T-helper 2 cell treated with Interferon-gamma antibody and Interleukin-4, amounts not matched to agents 100 ng/mL and 5 ng/mL, for 36 hours (primary cell): Measurements from ENCODE around the gene E4F1. TPM values are rescaled to one million over a fixed set of nuclear protein-coding genes. Genes with fewer than 3 reads are reported as not detected.

Source experiments
- intact Hi-C: fragments of 100-400 bp; cut with micrococcal nuclease; formaldehyde crosslinking; loops from one replicate; pipeline ENCODE4 v1.15.1; 2023
- total RNA-seq: library from RNA; stranded (reverse); gene quantifications from 2 replicates; pipeline ENCODE4 v1.2.3, GENCODE V29; 2022

E4F1 gene
- total RNA-seq, 1 donor from 2014 or later: 30.3 TPM

- intact Hi-C loops: no loop called here
Measured at GRCh38 chr16:2284797-2285576, 61.6 kb downstream of the E4F1 start.

Other genes with a start within 250 kb of the E4F1 start
- 0.25 and 0.55 TPM in 2 replicates for gene NOXO1, start 242.1 kb upstream of the E4F1 start, total RNA-seq
- 24.4 and 27.1 TPM in 2 replicates for gene GFER, start 239.4 kb upstream of the E4F1 start, total RNA-seq
- 4.9 and 5.3 TPM in 2 replicates for gene SYNGR3, start 233.6 kb upstream of the E4F1 start, total RNA-seq
- 58.9 and 63.6 TPM in 2 replicates for gene ZNF598, start 213.8 kb upstream of the E4F1 start, total RNA-seq
- gene NPW, start 203.8 kb upstream of the E4F1 start, total RNA-seq: 0.70 and 0.80 TPM in 2 replicates
- 2.2 and 3.1 TPM in 2 replicates for gene NHERF2, start 196.7 kb upstream of the E4F1 start, total RNA-seq
- gene NTHL1, start 175.8 kb upstream of the E4F1 start, total RNA-seq: 32.9 and 33.2 TPM in 2 replicates
- 96.9 and 110 TPM in 2 replicates for gene TSC2, start 175.6 kb upstream of the E4F1 start, total RNA-seq
- 68.5 and 77.3 TPM in 2 replicates for gene PKD1, start 87.7 kb upstream of the E4F1 start, total RNA-seq
- 0.59 TPM in 1 of 2 replicates, not detected in the other for gene RAB26, start 75.0 kb upstream of the E4F1 start, total RNA-seq
- gene TRAF7, start 67.8 kb upstream of the E4F1 start, total RNA-seq: 57.6 and 62.8 TPM in 2 replicates
- gene CASKIN1, start 27.0 kb upstream of the E4F1 start, total RNA-seq: 0.16 and 0.20 TPM in 2 replicates
- 38.4 and 39.4 TPM in 2 replicates for gene MLST8, start 18.1 kb upstream of the E4F1 start, total RNA-seq
- gene BRICD5, start 12.7 kb upstream of the E4F1 start, total RNA-seq: 10.6 and 12.1 TPM in 2 replicates
- gene PGP, start 8.8 kb upstream of the E4F1 start, total RNA-seq: 24.4 and 26.1 TPM in 2 replicates
- 2.6 and 2.8 TPM in 2 replicates for gene DNASE1L2, start 12.9 kb downstream of the E4F1 start, total RNA-seq
- 30.2 and 34.2 TPM in 2 replicates for gene ECI1, start 28.0 kb downstream of the E4F1 start, total RNA-seq
- 299 and 307 TPM in 2 replicates for gene RNPS1, start 44.5 kb downstream of the E4F1 start, total RNA-seq
- 6.6 and 7.0 TPM in 2 replicates for gene ABCA3, start 117.1 kb downstream of the E4F1 start, total RNA-seq
- gene CCNF, start 205.9 kb downstream of the E4F1 start, total RNA-seq: 63.2 and 64.7 TPM in 2 replicates
- 21.6 and 26.6 TPM in 2 replicates for gene TEDC2, start 236.5 kb downstream of the E4F1 start, total RNA-seq
- gene NTN3, start 247.7 kb downstream of the E4F1 start, total RNA-seq: not detected in 2 replicates